Fibroblast of mammary gland (primary cell): ENCODE results near the gene FAM89A.

ENCODE experiments used
- DNase-seq: peaks from one replicate; pipeline ENCODE4 v3.0.0-alpha.2; 2010; ENCODE audit warnings: low read depth
- H3K4me3 ChIP-seq: 2 replicates; pipeline ENCODE4 v1.5.1; 2011; ENCODE audit warnings: low read depth, mild to moderate bottlenecking, low read length, moderate library complexity; ENCODE audit not compliant: control insufficient read depth
- CTCF ChIP-seq: conservative IDR thresholded peaks from 2 replicates; pipeline ENCODE4 v1.5.1; 2011; ENCODE audit warnings: low read depth, low read length, inconsistent platforms; ENCODE audit not compliant: control insufficient read depth, insufficient read depth

FAM89A gene

GRCh38 chr1:230976360-230976759, 63.7 kb downstream of the FAM89A start:
- no peak overlapping the region for H3K4me3 ChIP-seq
- DNase-seq, result no peak
- TF ChIP-seq CTCF, result no peak

- no peak for TF ChIP-seq CTCF
- DNase-seq, result no peak
- H3K4me3 ChIP-seq, result no peak overlapping the region
These were observed 64.4 kb downstream of the FAM89A start for GRCh38 chr1:230975636-230976035.

GRCh38 chr1:230972855-230973271, 67.2 kb downstream of the FAM89A start:
- H3K4me3 ChIP-seq, result no peak overlapping the region
- DNase-seq, result no peak

GRCh38 chr1:230971771-230972170, 68.3 kb downstream of the FAM89A start:
- H3K4me3 ChIP-seq, result no peak overlapping the region
- TF ChIP-seq CTCF, result no peak

More at GRCh38 chr1:230972855-230973271, 67.2 kb downstream of the FAM89A start:
- TF ChIP-seq CTCF, result no peak

GRCh38 chr1:230970432-230970831, 69.6 kb downstream of the FAM89A start:
- DNase-seq, result no peak
- no peak overlapping the region for H3K4me3 ChIP-seq
- no peak for TF ChIP-seq CTCF

More at GRCh38 chr1:230971771-230972170, 68.3 kb downstream of the FAM89A start:
- DNase-seq, result no peak
